Measurements from ENCODE around the gene ERGIC1. TPM values are rescaled to one million over a fixed set of nuclear protein-coding genes. Genes with fewer than 3 reads are reported as not detected.

Gene ERGIC1
- total and polyA plus RNA-seq, 2 of the 8 experiments (the other 6 are each of a cell fraction or from before 2014, with no cell fraction given): 95.3 to 106 TPM

- WGBS, 2 experiments (ENCODE audit: extremely low coverage in 1 of 2, insufficient coverage in 1 of 2, insufficient read length in 1 of 2, insufficient replicate concordance in 2 of 2, low coverage in 1 of 2, low lambda C conversion rate in 2 of 2, missing lambda C conversion rate in 1 of 2): 87% methylated on average over 8 of the region's 8 CpGs; no CpG with 5 or more reads in 1 of the 2 experiments
- TF ChIP-seq CREB1 (IDR thresholded peaks at IDR 0.05) (no peak), EZH2 (IDR thresholded peaks at IDR 0.05; ENCODE audit: low read depth, low read length, severe bottlenecking) (no peak), SP1 (IDR thresholded peaks at IDR 0.05; ENCODE audit: low read depth, low read length) (no peak), SP2 (IDR thresholded peaks at IDR 0.05; ENCODE audit: low read length) (no peak), SIRT6 (IDR thresholded peaks at IDR 0.05; ENCODE audit: low read length) (no peak), POLR2A (IDR thresholded peaks at IDR 0.05; ENCODE audit: control extremely low read depth in 1 of 2, low read depth in 2 of 2, low read length in 2 of 2) (no peak), CBX8 (IDR thresholded peaks at IDR 0.05; ENCODE audit: borderline replicate concordance, low read depth, low read length) (no peak), KDM1A (IDR thresholded peaks at IDR 0.05; ENCODE audit: borderline replicate concordance, low read length) (no peak), YY1 (IDR thresholded peaks at IDR 0.05; ENCODE audit: low read depth, low read length) (no peak), MAX (IDR thresholded peaks at IDR 0.05) (no peak)
- Histone ChIP-seq H3K36me3 (ENCODE audit: control insufficient read depth in 2 of 4, insufficient read depth in 4 of 4, low read length in 3 of 4) (no peaks in the 10 kb centered on the region; a peak in 2 of 8 replicates), H2BK120ac (replicated peaks; ENCODE audit: low read depth, low read length) (no peak overlapping the region), H3K79me2 (ENCODE audit: control insufficient read depth in 1 of 2, insufficient read depth in 2 of 2, low read length in 2 of 2) (peaks cover 0 to 62% of the 10 kb centered on the region in 2 experiments; a peak in 2 of 4 replicates), H3K23me2 (ENCODE audit: low read depth, low read length) (no peaks in the 10 kb centered on the region), H3K4me2 (ENCODE audit: insufficient read depth in 1 of 2, low read depth in 2 of 2, low read length in 2 of 2) (no peak overlapping the region), H4K5ac (ENCODE audit: insufficient read length, low read depth, low read length) (no peak overlapping the region), H4K20me1 (replicated peaks in 1 of 2; ENCODE audit: control insufficient read depth in 1 of 2, insufficient read depth in 2 of 2, low read length in 2 of 2) (peaks cover 11 to 34% of the 10 kb centered on the region in 2 experiments), H3K27me3 (replicated peaks in 1 of 4; ENCODE audit: control insufficient read depth in 3 of 4, extremely low read depth in 1 of 4, insufficient read depth in 3 of 4, low read length in 3 of 4) (no peaks in the 10 kb centered on the region), H3K9me3 (ENCODE audit: insufficient read depth in 2 of 2, low read depth in 1 of 2, low read length in 1 of 2) (no peaks in the 10 kb centered on the region), H3K56ac (replicated peaks; ENCODE audit: insufficient read length, low read depth, low read length) (no peak overlapping the region), H3K79me1 (ENCODE audit: low read depth, low read length) (peaks cover 19% of the 10 kb centered on the region), H2BK5ac (ENCODE audit: low read depth, low read length) (no peak overlapping the region), H2BK15ac (ENCODE audit: low read length) (no peak overlapping the region), H3K4ac (replicated peaks; ENCODE audit: insufficient read length, low read depth, low read length) (no peak overlapping the region), H3K27ac (ENCODE audit: low read depth, low read length) (no peak overlapping the region), H2AFZ (ENCODE audit: low read length) (no peak overlapping the region), H2AK5ac (ENCODE audit: low read depth, low read length) (no peak overlapping the region), H3K4me1 (replicated peaks in 1 of 4; ENCODE audit: control insufficient read depth in 3 of 4, insufficient read depth in 4 of 4, low read length in 3 of 4) (peaks cover 5 to 18% (median 12%) of the 10 kb centered on the region in 4 experiments), H3K18ac (ENCODE audit: extremely low read depth, low read length) (no peak overlapping the region), H2BK20ac (ENCODE audit: low read length) (no peak overlapping the region), H2BK12ac (ENCODE audit: low read depth, low read length) (no peak overlapping the region), H3K14ac (ENCODE audit: insufficient read length) (no peak overlapping the region), H3K23ac (ENCODE audit: insufficient read length) (no peak overlapping the region), H3K9ac (replicated peaks in 1 of 4; ENCODE audit: extremely low read depth in 1 of 4, low read depth in 3 of 4, low read length in 3 of 4) (no peak overlapping the region), H4K8ac (ENCODE audit: extremely low read depth, insufficient read depth, low read length) (no peak overlapping the region), H4K91ac (replicated peaks; ENCODE audit: insufficient read length, low read length) (no peak overlapping the region), H3K4me3 (ENCODE audit: extremely low read depth in 1 of 4, insufficient read depth in 2 of 4, low read depth in 3 of 4, low read length in 4 of 4) (no peak overlapping the region)
- POLR2A ChIA-PET (ENCODE audit: partially characterized antibody): interaction anchor here (1.1 kb wide), 1 partner anchor 10 kb away, joined by 3 read pairs; no protein-coding TSS in a partner anchor
- DNase-seq (ENCODE audit: low read depth in 1 of 2, low spot score in 2 of 2): no peak
- FAIRE-seq: no peak
- CTCF ChIA-PET (ENCODE audit: partially characterized antibody): interaction anchor here (0.5 to 1.6 kb wide), 5 partner anchors 10 to 167 kb away, joined by 3 read pairs; no protein-coding TSS in a partner anchor
Observed at GRCh38 chr5:172874647-172875504, 40.8 kb downstream of the ERGIC1 start.
